CD14-positive monocyte (primary cell): ENCODE measurements around the gene ALDH4A1. TPM values are rescaled to one million over a fixed set of nuclear protein-coding genes. Genes with fewer than 3 reads are reported as not detected.
A peak's percentile ranks its signal among the peaks of the same experiment; 100 is the strongest.

Experiments used
- DNase-seq, 3 donors: peaks; one replicate each; pipeline ENCODE4 v3.0.0-alpha.2; 2011 to 2022
- H2AFZ ChIP-seq: 2 replicates; pipeline ENCODE4 v1.6.0; 2012; ENCODE audit warnings: mild to moderate bottlenecking, low read depth, low read length, inconsistent platforms; ENCODE audit not compliant: insufficient read depth, poor library complexity, severe bottlenecking
- H3K27ac ChIP-seq, 2 donors: 1 replicate in 1 of 2; 2 replicates in 1 of 2; pipeline ENCODE4 v1.5.1; 2012 to 2013; ENCODE audit warnings: low read length in 2 of 2, control low read depth in 1 of 2, inconsistent platforms in 1 of 2, low read depth in 1 of 2, mild to moderate bottlenecking in 1 of 2
- H3K27me3 ChIP-seq, 2 donors: one replicate each; pipeline versions ENCODE4 v1.6.0 to v1.6.1; 2011 to 2013; ENCODE audit warnings: low read length in 2 of 2; ENCODE audit not compliant: control insufficient read depth in 2 of 2, insufficient read depth in 2 of 2
- H3K36me3 ChIP-seq, 2 donors: replicated peaks in 1 of 2; 1 replicate in 1 of 2; 2 replicates in 1 of 2; pipeline versions ENCODE4 v1.5.1 to v1.6.1; 2012 to 2013; ENCODE audit warnings: low read length in 2 of 2, control low read depth in 1 of 2, inconsistent platforms in 1 of 2, mild to moderate bottlenecking in 1 of 2; ENCODE audit not compliant: insufficient read depth in 2 of 2, control insufficient read depth in 1 of 2
- H3K4me1 ChIP-seq, 2 donors: 1 replicate in 1 of 2; 2 replicates in 1 of 2; pipeline versions ENCODE4 v1.5.1 to v1.6.1; 2012 to 2013; ENCODE audit warnings: low read length in 2 of 2, control low read depth in 1 of 2, inconsistent platforms in 1 of 2, mild to moderate bottlenecking in 1 of 2, moderate library complexity in 1 of 2; ENCODE audit not compliant: insufficient read depth in 2 of 2, control insufficient read depth in 1 of 2
- H3K4me2 ChIP-seq: replicated peaks from 2 replicates; pipeline ENCODE3; 2012; ENCODE audit warnings: low read length, moderate library complexity, mild to moderate bottlenecking; ENCODE audit not compliant: poor library complexity, severe bottlenecking; ENCODE audit errors: extremely low read depth
- H3K4me3 ChIP-seq, 3 experiments: fragments of 200-600 bp in 1 of 3; sonication (generic) in 1 of 3; replicated peaks in 1 of 3; 1 replicate in 2 of 3; 2 replicates in 1 of 3; pipeline ENCODE4 v1.5.1; 2011 to 2013; ENCODE audit warnings: low read length in 3 of 3, mild to moderate bottlenecking in 3 of 3, control low read depth in 2 of 3, low read depth in 2 of 3, inconsistent platforms in 1 of 3, moderate library complexity in 1 of 3
- H3K79me2 ChIP-seq: 2 replicates; pipeline ENCODE4 v1.6.0; 2012; ENCODE audit warnings: mild to moderate bottlenecking, control low read depth, inconsistent platforms, low read length, moderate library complexity; ENCODE audit not compliant: insufficient read depth
- H3K9ac ChIP-seq: 2 replicates; pipeline ENCODE4 v1.6.0; 2017; ENCODE audit warnings: low read length, mild to moderate bottlenecking; ENCODE audit not compliant: insufficient read depth, poor library complexity, severe bottlenecking
- H3K9me3 ChIP-seq, 2 donors: replicated peaks in 1 of 2; 1 replicate in 1 of 2; 2 replicates in 1 of 2; pipeline versions ENCODE4 v1.5.1 to v1.6.1; 2012 to 2013; ENCODE audit warnings: low read length in 2 of 2, control low read depth in 1 of 2; ENCODE audit not compliant: control insufficient read depth in 1 of 2, insufficient read depth in 1 of 2
- H4K20me1 ChIP-seq: 2 replicates; pipeline ENCODE4 v1.6.0; 2012; ENCODE audit warnings: mild to moderate bottlenecking, low read length, control low read depth, moderate library complexity; ENCODE audit not compliant: insufficient read depth
- H3K27ac Mint-ChIP-seq, 7 donors: one replicate each; pipeline ENCODE4 v1.8.0; 2020; ENCODE audit warnings: mild to moderate bottlenecking in 7 of 7, mixed read lengths in 7 of 7, moderate library complexity in 6 of 7, inconsistent platforms in 2 of 7
- H3K27me3 Mint-ChIP-seq, 3 donors: one replicate each; pipeline ENCODE4 v1.8.0; 2021 to 2022; ENCODE audit warnings: low read depth in 3 of 3, mild to moderate bottlenecking in 3 of 3, mixed read lengths in 3 of 3, moderate library complexity in 3 of 3, inconsistent platforms in 1 of 3
- H3K36me3 Mint-ChIP-seq, 2 donors: one replicate each; pipeline ENCODE4 v1.8.0; 2020; ENCODE audit warnings: mixed read lengths in 2 of 2, inconsistent platforms in 1 of 2, mild to moderate bottlenecking in 1 of 2
- H3K4me1 Mint-ChIP-seq: one replicate; pipeline ENCODE4 v1.8.0; 2020; ENCODE audit warnings: mild to moderate bottlenecking, mixed read lengths
- H3K4me3 Mint-ChIP-seq, 2 donors: one replicate each; pipeline ENCODE4 v1.8.0; 2020; ENCODE audit warnings: mild to moderate bottlenecking in 2 of 2, mixed read lengths in 2 of 2, moderate library complexity in 1 of 2
- H3K9me3 Mint-ChIP-seq, 7 donors: one replicate each; pipeline ENCODE4 v1.8.0; 2020 to 2022; ENCODE audit warnings: mixed read lengths in 7 of 7, mild to moderate bottlenecking in 6 of 7, moderate library complexity in 6 of 7, inconsistent platforms in 2 of 7
- WGBS: methylation state at CpG from one replicate; pipeline ENCODE4 v1.1.5; 2013; ENCODE audit warnings: missing lambda C conversion rate; ENCODE audit not compliant: insufficient coverage; 5-methylcytosine and 5-hydroxymethylcytosine counted together
- intact Hi-C, 2 donors: fragments of 100-400 bp; cut with micrococcal nuclease; formaldehyde crosslinking; loops; one replicate each; pipeline versions ENCODE4 v1.15.0 to v1.15.1; 2023
- polyA plus RNA-seq, 3 donors: library from polyadenylated mRNA; depleted of rRNA in 1 of 3; unstranded in 2 of 3; stranded (reverse) in 1 of 3; fragments of 300-500 nt in 2 of 3; fragments of >200 nt in 1 of 3; fragmentation: Illumina TruSeq in 2 of 3; gene quantifications; 1 replicate in 2 of 3; 2 replicates in 1 of 3; pipeline ENCODE4 v1.2.3, GENCODE V29; 2012 to 2021
- TF ChIP-seq, protein P1 (sequence below): fragments of 200-600 bp; IDR thresholded peaks from one replicate; pipeline ENCODE4 v1.8.0; 2022; ENCODE audit warnings: antibody characterized with exemption, mild to moderate bottlenecking

The ALDH4A1 gene
- polyA plus RNA-seq, 3 donors: 4.8 to 7.8 (median 6.1) TPM

DNA sequence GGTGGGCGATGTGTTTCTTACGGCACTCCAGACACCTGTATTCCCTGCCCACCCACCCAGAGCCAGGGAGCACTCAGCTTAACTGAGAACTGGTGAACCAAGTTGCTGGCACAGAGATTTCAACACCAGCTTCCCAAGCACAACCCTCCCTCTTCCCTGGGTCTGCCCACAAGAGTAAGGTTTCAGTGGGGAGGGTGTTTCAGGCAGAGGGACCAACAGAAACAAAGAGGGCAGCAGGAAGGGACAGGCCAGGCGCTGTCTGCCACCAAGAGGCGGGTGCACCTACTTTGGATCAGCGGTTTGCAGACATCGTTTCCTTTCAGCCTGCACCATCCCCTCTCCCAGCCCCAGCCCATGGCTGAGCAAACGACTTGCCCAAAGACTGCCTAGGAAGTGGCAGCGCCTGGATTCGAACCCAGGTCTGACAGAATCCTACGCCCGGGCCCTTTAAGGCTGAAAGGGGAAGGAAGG, 21.9 kb upstream of the ALDH4A1 start:
- Histone ChIP-seq H3K4me1 (peaks cover 67 to 72% of the 10 kb centered on the region in 2 donors), H3K9me3 (no peaks in the 10 kb centered on the region), H3K27me3 (no peaks in the 10 kb centered on the region), H3K79me2 (peaks cover 26% of the 10 kb centered on the region), H3K27ac (peak overlapping the region; percentile 55 to 81), H3K4me2 (peak overlapping the region; percentile 72), H3K36me3 (peaks cover 0 to 15% of the 10 kb centered on the region in 2 donors), H4K20me1 (peaks cover 40% of the 10 kb centered on the region), H2AFZ (no peak overlapping the region), H3K9ac (peak overlapping the region; percentile 53), H3K4me3 (peak overlapping the region; percentile 16 to 65 (median 16))
- peaks cover 2 to 7% (median 4%) of the 10 kb centered on the region in 3 donors for H3K27me3 Mint-ChIP-seq
- H3K4me3 Mint-ChIP-seq: peak overlapping the region; percentile 76 to 92
- DNase-seq: peak in 1 of 3 donors; percentile 29
- H3K4me1 Mint-ChIP-seq: peaks cover 66% of the 10 kb centered on the region
- peak overlapping the region; percentile 76 to 91 (median 86) for H3K27ac Mint-ChIP-seq
- H3K9me3 Mint-ChIP-seq: peaks cover 0 to 6% (median 0%) of the 10 kb centered on the region in 7 donors
- peaks cover 6 to 10% of the 10 kb centered on the region in 2 donors for H3K36me3 Mint-ChIP-seq
- TF ChIP-seq, protein P1, sequence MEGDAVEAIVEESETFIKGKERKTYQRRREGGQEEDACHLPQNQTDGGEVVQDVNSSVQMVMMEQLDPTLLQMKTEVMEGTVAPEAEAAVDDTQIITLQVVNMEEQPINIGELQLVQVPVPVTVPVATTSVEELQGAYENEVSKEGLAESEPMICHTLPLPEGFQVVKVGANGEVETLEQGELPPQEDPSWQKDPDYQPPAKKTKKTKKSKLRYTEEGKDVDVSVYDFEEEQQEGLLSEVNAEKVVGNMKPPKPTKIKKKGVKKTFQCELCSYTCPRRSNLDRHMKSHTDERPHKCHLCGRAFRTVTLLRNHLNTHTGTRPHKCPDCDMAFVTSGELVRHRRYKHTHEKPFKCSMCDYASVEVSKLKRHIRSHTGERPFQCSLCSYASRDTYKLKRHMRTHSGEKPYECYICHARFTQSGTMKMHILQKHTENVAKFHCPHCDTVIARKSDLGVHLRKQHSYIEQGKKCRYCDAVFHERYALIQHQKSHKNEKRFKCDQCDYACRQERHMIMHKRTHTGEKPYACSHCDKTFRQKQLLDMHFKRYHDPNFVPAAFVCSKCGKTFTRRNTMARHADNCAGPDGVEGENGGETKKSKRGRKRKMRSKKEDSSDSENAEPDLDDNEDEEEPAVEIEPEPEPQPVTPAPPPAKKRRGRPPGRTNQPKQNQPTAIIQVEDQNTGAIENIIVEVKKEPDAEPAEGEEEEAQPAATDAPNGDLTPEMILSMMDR: no peak
- WGBS: 9% methylated on average over 8 of the region's 11 CpGs
- intact Hi-C loops: no loop called here

DNA sequence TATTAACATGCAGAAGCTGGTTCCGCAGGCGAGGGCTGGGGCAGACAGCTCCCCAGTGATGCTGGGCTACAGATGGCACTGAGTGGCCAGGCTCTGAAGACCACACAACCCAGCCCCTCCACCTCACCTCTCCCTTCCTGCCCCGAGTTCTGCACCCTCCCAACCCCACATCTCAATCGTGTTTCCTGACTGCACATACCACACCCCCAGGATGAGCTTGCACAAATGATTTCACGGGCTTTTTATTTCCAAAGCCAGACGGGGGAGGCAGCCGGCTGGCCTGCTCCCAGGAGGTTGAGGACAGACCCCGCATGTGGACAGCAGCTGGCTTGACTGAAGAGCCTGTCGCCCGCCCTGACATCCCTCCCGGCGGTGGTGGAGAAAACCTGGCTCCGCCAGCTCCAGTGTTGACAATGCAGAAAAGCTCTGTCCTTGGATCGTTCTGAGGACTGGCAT, 21.4 kb upstream of the ALDH4A1 start:
- Mint-ChIP-seq H3K36me3 (peaks cover 8 to 15% of the 10 kb centered on the region in 2 donors), H3K27me3 (peaks cover 2 to 4% (median 4%) of the 10 kb centered on the region in 3 donors), H3K27ac (peak overlapping the region; percentile 76 to 91 (median 86)), H3K4me3 (peak overlapping the region; percentile 76 to 92), H3K9me3 (peaks cover 0 to 6% (median 0%) of the 10 kb centered on the region in 7 donors), H3K4me1 (peaks cover 66% of the 10 kb centered on the region)
- peak overlapping the region; percentile 53 for H3K9ac ChIP-seq
- no peak overlapping the region for H2AFZ ChIP-seq
- TF ChIP-seq, protein P1: no peak
- peak overlapping the region; percentile 55 to 81 for H3K27ac ChIP-seq
- peaks cover 23% of the 10 kb centered on the region for H3K79me2 ChIP-seq
- intact Hi-C loops: no loop called here
- peaks cover 0 to 15% of the 10 kb centered on the region in 2 donors for H3K36me3 ChIP-seq
- H4K20me1 ChIP-seq: peaks cover 37% of the 10 kb centered on the region
- 1% methylated on average over 12 of the region's 14 CpGs for WGBS
- H3K9me3 ChIP-seq: no peaks in the 10 kb centered on the region
- H3K4me2 ChIP-seq: peak overlapping the region; percentile 72
- peaks cover 67 to 71% of the 10 kb centered on the region in 2 donors for H3K4me1 ChIP-seq
- H3K27me3 ChIP-seq: no peaks in the 10 kb centered on the region
- H3K4me3 ChIP-seq: peak overlapping the region; percentile 16 to 65 (median 16)
- peak in 1 of 3 donors; percentile 22 for DNase-seq
